ENCODE measurements around the gene FSD1. TPM values are rescaled to one million over a fixed set of nuclear protein-coding genes. Genes with fewer than 3 reads are reported as not detected.

The FSD1 gene
- total and polyA plus RNA-seq, 9 of the 15 experiments (the other 6 are each of a cell fraction or from before 2014, with no cell fraction given) = 0.11 to 1.9 (median 0.94) TPM; not detected in 1

DNA sequence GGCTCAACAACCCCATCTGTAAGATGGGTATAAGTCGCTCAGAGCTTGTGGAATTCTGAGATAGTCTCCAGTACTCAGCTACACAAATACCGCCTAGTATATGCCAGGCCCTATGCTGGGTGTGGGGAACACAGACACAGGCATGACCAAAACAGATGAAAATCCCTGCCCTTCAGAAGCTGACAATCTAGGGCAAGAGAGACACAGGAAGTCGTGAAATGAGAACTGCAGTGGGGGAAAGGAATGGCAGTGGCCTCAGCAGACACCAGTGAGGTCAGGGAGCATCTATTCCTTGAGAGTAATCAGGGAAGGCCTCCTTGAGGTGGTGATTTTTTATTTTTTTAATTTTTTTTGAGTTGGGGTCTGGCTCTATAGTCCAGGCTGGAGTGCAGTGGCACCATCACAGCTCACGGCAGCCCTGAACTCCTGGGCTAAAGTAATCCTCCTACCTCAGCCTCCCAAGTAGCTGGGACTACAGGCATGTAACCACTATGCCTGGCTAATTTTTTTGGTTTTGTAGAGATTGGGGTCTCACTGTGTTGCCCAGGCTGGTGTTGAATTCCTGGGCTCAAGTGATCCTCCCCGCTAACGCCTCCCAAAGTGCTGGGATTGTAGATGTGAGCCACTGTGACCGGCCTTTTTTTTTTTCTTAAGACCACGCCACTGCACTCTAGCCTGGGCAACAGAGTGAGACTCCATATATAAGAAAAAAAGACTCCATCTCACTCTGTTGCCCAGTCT lies 5.4 kb upstream of the FSD1 start (continued):
- TF ChIP-seq E2F1 (CRISPR knock-in tag; IDR thresholded peaks at IDR 0.05) (no peak), KLF6 (CRISPR knock-in tag; IDR thresholded peaks at IDR 0.05; ENCODE audit: borderline replicate concordance) (no peak), MCM3 (IDR thresholded peaks at IDR 0.05) (no peak), ATF1 (CRISPR knock-in tag; IDR thresholded peaks at IDR 0.05) (no peak), ATF1 (tag; IDR thresholded peaks at IDR 0.05) (no peak), DMBX1 (CRISPR knock-in tag; IDR thresholded peaks at IDR 0.05; ENCODE audit: borderline replicate concordance) (no peak), HDAC2 (IDR thresholded peaks at IDR 0.05) (peak; percentile 53; the same call in 1 of the 2 replicates), CREBBP (IDR thresholded peaks at IDR 0.05; ENCODE audit: low read depth, low read length) (no peak), ZC3H11A (IDR thresholded peaks at IDR 0.05; ENCODE audit: low read depth, low read length) (no peak), PYGO2 (tag; IDR thresholded peaks at IDR 0.05) (no peak), SRF (CRISPR knock-in tag; IDR thresholded peaks at IDR 0.05) (no peak), MBD1 (CRISPR knock-in tag; IDR thresholded peaks at IDR 0.05) (no peak), BHLHE40 (IDR thresholded peaks at IDR 0.05; ENCODE audit: low read length) (no peak), ETV5 (CRISPR knock-in tag; IDR thresholded peaks at IDR 0.05; ENCODE audit: low read depth) (no peak), YY1 (IDR thresholded peaks at IDR 0.05; ENCODE audit: borderline replicate concordance in 1 of 3, control insufficient read depth in 1 of 3, extremely low read depth in 1 of 3, insufficient read depth in 3 of 3, insufficient read length in 1 of 3, insufficient replicate concordance in 2 of 3, low read depth in 1 of 3, low read length in 2 of 3) (no peak), RBM34 (IDR thresholded peaks at IDR 0.05; ENCODE audit: borderline replicate concordance, insufficient read depth, low read length) (no peak), TCF15 (CRISPR knock-in tag; IDR thresholded peaks at IDR 0.05) (no peak), PRPF4 (IDR thresholded peaks at IDR 0.05; ENCODE audit: insufficient read depth, low read depth, low read length, poor library complexity, severe bottlenecking) (no peak), SMARCA5 (IDR thresholded peaks at IDR 0.05) (peak; percentile 93), ZNF239 (CRISPR knock-in tag; IDR thresholded peaks at IDR 0.05) (no peak), ZNF121 (CRISPR knock-in tag; conservative IDR thresholded peaks at IDR 0.05) (peak; percentile 93), NR0B1 (IDR thresholded peaks at IDR 0.05; ENCODE audit: partially characterized antibody) (no peak), NFIC (IDR thresholded peaks at IDR 0.05) (no peak), ADNP (tag; IDR thresholded peaks at IDR 0.05) (peak; percentile 80), MCM5 (IDR thresholded peaks at IDR 0.05; ENCODE audit: low read depth) (no peak), ILF3 (IDR thresholded peaks at IDR 0.05; ENCODE audit: borderline replicate concordance) (no peak)
